ENCODE measurements around the gene ACP7.

GRCh38 chr19:39158646-39159260 lies 74.6 kb downstream of the ACP7 start:
- TF ChIP-seq CTCF (IDR thresholded peaks at IDR 0.05) (no peak), ZFX (IDR thresholded peaks at IDR 0.05; ENCODE audit: borderline replicate concordance) (no peak)

Measured in 22Rv1 (cell line).